Prostate gland (tissue), 2 donors: ENCODE results near the gene VEPH1. TPM values are rescaled to one million over a fixed set of nuclear protein-coding genes. Genes with fewer than 3 reads are reported as not detected.

ENCODE experiments used
- DNase-seq: peaks from one replicate; pipeline ENCODE4 v3.0.0-alpha.2; 2019; ENCODE audit warnings: low spot score
- H3K27ac ChIP-seq, 2 donors: fragments of 200-600 bp; sonication (generic); 2 replicates each; pipeline ENCODE4 v1.5.1; 2017 to 2019
- H3K27me3 ChIP-seq: fragments of 200-600 bp; sonication (generic); replicated peaks from 2 replicates; pipeline ENCODE4 v1.5.1; 2019; ENCODE audit not compliant: insufficient read depth
- H3K36me3 ChIP-seq, 2 donors: fragments of 200-600 bp; sonication (generic); 1 replicate in 1 of 2; 2 replicates in 1 of 2; pipeline versions ENCODE4 v1.5.1 to v1.8.1; 2017 to 2019
- H3K4me1 ChIP-seq: fragments of 200-600 bp; sonication (generic); replicated peaks from 2 replicates; pipeline ENCODE4 v1.5.1; 2019
- H3K4me3 ChIP-seq, 2 donors: fragments of 200-600 bp; sonication (generic); 2 replicates each; pipeline ENCODE4 v1.5.1; 2017 to 2019
- H3K9me3 ChIP-seq: fragments of 200-600 bp; sonication (generic); 2 replicates; pipeline ENCODE4 v1.5.1; 2017
- CTCF ChIP-seq, 4 experiments: fragments of 200-600 bp in 2 of 4; fragments of 450-650 bp in 2 of 4; sonication (generic) in 2 of 4; IDR thresholded peaks; 1 replicate in 3 of 4; 2 replicates in 1 of 4; pipeline ENCODE4 v1.5.1; 2016 to 2019; ENCODE audit warnings: antibody characterized with exemption in 4 of 4, mild to moderate bottlenecking in 2 of 4, moderate library complexity in 2 of 4
- POLR2A ChIP-seq: fragments of 450-650 bp; IDR thresholded peaks from one replicate; pipeline ENCODE4 v1.6.1; 2016; ENCODE audit warnings: antibody characterized with exemption, mild to moderate bottlenecking
- POLR2AphosphoS5 ChIP-seq: sonication (generic); formaldehyde crosslinking; IDR thresholded peaks from one replicate; pipeline ENCODE4 v1.6.1; 2017; ENCODE audit warnings: antibody characterized with exemption
- WGBS: methylation state at CpG from one replicate; pipeline ENCODE4 v1.1.5; 2018; 5-methylcytosine and 5-hydroxymethylcytosine counted together
- intact Hi-C: fragments of 100-400 bp; cut with DNase I; formaldehyde crosslinking; loops from one replicate; pipeline ENCODE4 v1.14.2; 2022
- total RNA-seq, 2 donors: library from RNA; depleted of rRNA; stranded (reverse); fragments of >200 nt; gene quantifications; one replicate each; pipeline ENCODE4 v1.1.0, GENCODE V29; 2016

The VEPH1 gene
- total RNA-seq, 2 donors from 2014 or later: 1.4 to 3.4 TPM

DNA sequence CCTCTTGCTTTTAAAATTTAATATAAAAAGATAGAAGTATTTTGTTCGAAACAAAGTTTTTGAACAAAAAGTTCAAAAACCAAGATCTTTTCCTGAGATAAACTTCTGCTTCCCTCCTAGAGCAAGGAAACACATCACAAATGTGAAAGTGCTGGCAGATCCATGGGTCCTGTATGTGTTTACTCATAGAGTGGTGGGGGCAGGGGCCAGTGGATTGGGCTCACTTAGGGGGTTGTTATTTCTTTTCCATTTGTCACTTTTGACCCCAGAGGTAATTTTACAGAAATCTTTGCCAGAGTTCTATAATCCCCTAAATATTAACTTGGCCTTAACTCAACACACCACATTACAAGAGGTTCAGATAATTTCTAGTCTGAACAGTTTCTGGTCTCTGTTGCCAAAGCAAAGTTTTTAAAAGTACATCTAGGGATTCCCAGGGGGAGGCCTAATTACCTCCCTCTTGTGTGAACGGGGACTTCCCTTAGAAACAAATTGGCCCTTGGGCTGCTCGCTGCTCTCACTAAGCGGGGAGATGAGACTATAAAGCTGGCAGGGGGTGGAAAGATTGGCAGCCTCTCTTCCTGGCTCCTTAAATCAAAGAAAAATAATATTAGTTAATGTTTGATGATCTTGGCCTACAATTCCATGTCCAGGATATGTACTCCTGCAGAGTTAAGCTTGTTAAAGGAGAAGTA lies 133.3 kb downstream of the VEPH1 start:
- Histone ChIP-seq H3K36me3 (no peaks in the 10 kb centered on the region), H3K4me3 (no peak overlapping the region), H3K27ac (no peak overlapping the region), H3K27me3 (no peaks in the 10 kb centered on the region), H3K4me1 (no peaks in the 10 kb centered on the region), H3K9me3 (no peaks in the 10 kb centered on the region)
- intact Hi-C loops: no loop called here
- DNase-seq: no peak
- TF ChIP-seq POLR2AphosphoS5 (no peak), POLR2A (no peak), CTCF (IDR thresholded peaks at IDR 0.05) (no peak)
- 36% methylated on average over 4 of the region's 4 CpGs for WGBS

- no peaks in the 10 kb centered on the region for H3K4me1 ChIP-seq
- intact Hi-C loops: no loop called here
Measured at GRCh38 chr3:157368171-157368570, 135.0 kb downstream of the VEPH1 start.

GRCh38 chr3:157363393-157363792 lies 139.8 kb downstream of the VEPH1 start:
- Histone ChIP-seq H3K36me3 (no peaks in the 10 kb centered on the region), H3K27ac (no peak overlapping the region), H3K4me3 (no peak overlapping the region), H3K27me3 (no peaks in the 10 kb centered on the region), H3K9me3 (no peaks in the 10 kb centered on the region), H3K4me1 (no peaks in the 10 kb centered on the region)
- 81% methylated on average over 3 of the region's 3 CpGs for WGBS
- DNase-seq: no peak
- TF ChIP-seq POLR2A (no peak), CTCF (IDR thresholded peaks at IDR 0.05) (no peak), POLR2AphosphoS5 (no peak)
- intact Hi-C loops: no loop called here

More at GRCh38 chr3:157368171-157368570, 135.0 kb downstream of the VEPH1 start:
- no peak for DNase-seq
- Histone ChIP-seq H3K4me3 (no peak overlapping the region), H3K9me3 (no peaks in the 10 kb centered on the region), H3K27me3 (no peaks in the 10 kb centered on the region), H3K27ac (no peak overlapping the region), H3K36me3 (no peaks in the 10 kb centered on the region)
- WGBS: 74% methylated on average over 3 of the region's 3 CpGs
- no peak for TF ChIP-seq CTCF (IDR thresholded peaks at IDR 0.05)
- no peak for TF ChIP-seq POLR2A
- TF ChIP-seq POLR2AphosphoS5: no peak

GRCh38 chr3:157362348-157362747 lies 140.9 kb downstream of the VEPH1 start:
- Histone ChIP-seq H3K36me3 (no peaks in the 10 kb centered on the region), H3K4me3 (no peak overlapping the region), H3K9me3 (no peaks in the 10 kb centered on the region), H3K27me3 (no peaks in the 10 kb centered on the region), H3K4me1 (no peaks in the 10 kb centered on the region), H3K27ac (no peak overlapping the region)
- WGBS: 82% methylated on average over 2 of the region's 2 CpGs
- TF ChIP-seq CTCF (IDR thresholded peaks at IDR 0.05) (no peak), POLR2A (no peak), POLR2AphosphoS5 (no peak)
- no peak for DNase-seq
- intact Hi-C loops: no loop called here

- Histone ChIP-seq H3K9me3 (no peaks in the 10 kb centered on the region), H3K4me3 (no peak overlapping the region), H3K27me3 (no peaks in the 10 kb centered on the region), H3K36me3 (no peaks in the 10 kb centered on the region), H3K4me1 (no peaks in the 10 kb centered on the region), H3K27ac (no peak overlapping the region)
- DNase-seq: no peak
- 62% methylated on average over 2 of the region's 2 CpGs for WGBS
- intact Hi-C loops: no loop called here
- TF ChIP-seq CTCF (IDR thresholded peaks at IDR 0.05) (no peak), POLR2AphosphoS5 (no peak), POLR2A (no peak)
Measured at GRCh38 chr3:157360044-157360443, 143.2 kb downstream of the VEPH1 start.
